Measurements from ENCODE around the gene MTPN. TPM values are rescaled to one million over a fixed set of nuclear protein-coding genes. Genes with fewer than 3 reads are reported as not detected.

MTPN gene
- total RNA-seq, 2 experiments from 2014 or later, result 138 to 142 TPM

DNA sequence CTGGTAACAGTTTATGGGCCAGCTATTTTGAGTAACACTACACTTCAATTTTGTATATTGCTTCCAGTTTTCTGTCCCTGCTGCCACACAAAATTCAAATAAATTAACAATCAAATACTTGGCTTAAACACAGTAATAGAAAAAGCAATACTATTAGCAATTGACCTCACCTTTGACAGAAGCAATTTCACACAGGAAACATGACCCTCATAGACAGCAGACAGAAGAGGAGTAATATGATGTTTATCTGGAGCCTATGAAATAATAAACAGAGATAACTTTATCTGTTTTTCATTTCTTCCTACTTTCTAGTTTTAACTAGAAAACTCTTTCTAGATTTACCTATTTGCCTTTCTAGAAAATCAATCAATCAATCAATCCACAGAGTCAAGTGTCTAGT, 26.7 kb downstream of the MTPN start:
- no peaks in the 10 kb centered on the region for H3K9me3 Mint-ChIP-seq (ENCODE audit: insufficient read depth)
- DNase-seq (no peak), ATAC-seq (no peak)
- no peaks in the 10 kb centered on the region for H3K27me3 Mint-ChIP-seq (ENCODE audit: low read depth)
- no peak overlapping the region for H3K4me3 Mint-ChIP-seq
- peaks cover 8% of the 10 kb centered on the region for H3K4me1 Mint-ChIP-seq (ENCODE audit: low read depth)
- H3K27ac Mint-ChIP-seq, result no peak overlapping the region
- POLR2A ChIA-PET, result interaction anchor here (0.6 kb wide), 1 partner anchor 1167 kb away, joined by 3 read pairs; no protein-coding TSS in a partner anchor
- peaks cover 42% of the 10 kb centered on the region for H3K36me3 Mint-ChIP-seq (ENCODE audit: low read depth)
- CTCF ChIA-PET, result interaction anchor here (1.0 to 1.1 kb wide), 3 partner anchors 9 to 60 kb away, joined by 3 read pairs; no protein-coding TSS in a partner anchor

DNA sequence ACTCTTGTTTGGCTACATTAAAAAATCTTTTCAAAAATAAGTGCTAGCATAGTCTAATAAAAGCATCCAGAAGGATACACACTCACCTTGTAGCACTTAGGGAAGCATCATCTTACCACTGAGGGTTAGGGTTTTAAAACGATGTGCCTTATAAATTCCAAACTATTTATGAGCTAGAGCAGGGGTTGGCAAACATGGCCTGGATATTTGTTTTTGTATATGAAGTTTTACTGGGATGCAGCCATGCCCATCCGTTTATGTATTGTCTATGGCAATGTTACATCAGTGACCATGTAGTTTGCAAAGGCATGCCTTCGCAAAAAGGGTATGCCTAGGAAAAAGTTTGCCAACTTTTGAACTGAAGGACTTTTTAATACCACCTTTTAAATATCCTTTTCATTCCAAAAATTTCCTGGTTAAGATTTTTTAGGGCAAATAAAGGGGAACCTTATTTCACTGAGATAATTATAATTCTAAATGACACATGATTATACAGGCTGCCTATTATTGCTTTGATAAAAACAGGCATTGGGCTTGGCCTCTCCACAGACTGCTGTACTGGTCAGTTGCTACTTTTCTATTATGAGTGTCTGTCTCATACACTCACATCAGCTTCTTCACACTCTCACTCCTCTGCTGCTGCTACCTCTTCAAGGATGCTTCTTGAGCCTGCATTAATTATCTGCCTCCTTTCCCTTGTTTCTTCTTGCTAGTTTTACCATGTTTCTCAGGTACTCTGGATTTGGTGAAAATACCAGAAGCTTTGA, 30.7 kb downstream of the MTPN start:
- ATAC-seq, result no peak
- Mint-ChIP-seq H3K4me3 (no peak overlapping the region), H3K4me1 (ENCODE audit: low read depth) (peaks cover 6% of the 10 kb centered on the region), H3K27ac (no peak overlapping the region), H3K27me3 (ENCODE audit: low read depth) (no peaks in the 10 kb centered on the region), H3K36me3 (ENCODE audit: low read depth) (peaks cover 36% of the 10 kb centered on the region), H3K9me3 (ENCODE audit: insufficient read depth) (no peaks in the 10 kb centered on the region)
- ChIA-PET POLR2A (interaction anchor here (0.6 kb wide), 1 partner anchor 776 kb away, joined by 3 read pairs; the partner anchor contains the start of gene CYREN), CTCF (no interaction called here)
- no peak for DNase-seq

DNA sequence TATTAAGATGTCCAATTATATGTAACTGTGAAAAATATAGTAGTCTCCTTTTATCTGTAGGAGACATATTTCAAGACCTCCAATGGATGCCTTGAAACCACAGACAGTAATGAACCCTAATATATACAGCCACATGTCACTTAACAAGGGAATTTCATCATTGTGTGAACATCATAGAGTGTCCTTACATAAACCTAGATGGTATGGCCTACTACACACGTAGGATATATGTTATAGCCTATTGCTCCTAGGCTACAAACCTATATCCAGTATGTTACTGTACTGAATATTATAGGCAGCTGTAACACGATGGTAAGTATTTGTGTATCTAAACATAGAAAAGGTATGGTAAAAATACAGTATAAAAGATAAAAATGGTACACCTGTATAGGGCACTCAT, 32.4 kb downstream of the MTPN start:
- ChIA-PET POLR2A (no interaction called here), CTCF (no interaction called here)
- no peak for ATAC-seq

DNA sequence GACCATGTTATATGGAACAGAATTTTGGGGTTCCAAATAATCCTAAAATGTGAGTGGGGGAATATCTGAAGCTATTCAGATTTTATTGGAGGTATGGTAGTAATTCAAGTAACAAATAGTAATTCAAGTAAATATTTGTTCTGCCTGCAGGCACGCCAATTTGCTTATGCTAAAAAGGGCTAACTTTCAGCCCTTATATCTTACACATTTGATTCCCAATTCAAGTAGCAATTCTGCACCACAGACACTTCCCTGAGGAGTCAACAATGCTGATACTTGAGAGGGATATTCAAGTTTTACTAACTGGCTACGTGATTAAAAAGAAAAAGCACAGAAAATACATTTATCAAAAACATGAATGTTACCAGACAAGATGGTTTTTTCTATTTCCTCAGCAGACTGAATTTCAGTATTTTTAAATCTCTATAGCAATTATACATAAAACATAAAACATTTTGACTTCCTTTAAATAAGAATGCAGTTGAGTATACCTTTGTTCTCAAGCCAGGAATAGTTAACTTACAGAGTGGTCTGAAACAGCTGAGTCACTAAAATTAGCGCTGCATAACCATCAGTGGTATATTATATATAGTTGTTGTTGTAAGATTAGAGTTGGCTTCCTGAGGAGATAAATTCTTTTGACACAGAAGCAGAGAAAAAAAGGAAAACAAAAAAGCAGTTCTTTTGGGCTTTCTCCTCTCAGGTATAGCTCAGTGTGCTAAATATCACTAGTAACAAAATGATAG, 33.9 kb downstream of the MTPN start:
- no peak for ATAC-seq
- DNase-seq, result no peak
- Mint-ChIP-seq H3K4me3 (no peak overlapping the region), H3K27me3 (ENCODE audit: low read depth) (no peaks in the 10 kb centered on the region), H3K27ac (no peak overlapping the region), H3K36me3 (ENCODE audit: low read depth) (peaks cover 25% of the 10 kb centered on the region), H3K4me1 (ENCODE audit: low read depth) (peaks cover 8% of the 10 kb centered on the region), H3K9me3 (ENCODE audit: insufficient read depth) (no peaks in the 10 kb centered on the region)
- POLR2A ChIA-PET, result no interaction called here
- CTCF ChIA-PET, result no interaction called here

More for the DNA sequence above, 32.4 kb downstream of the MTPN start:
- Mint-ChIP-seq H3K27me3 (ENCODE audit: low read depth) (no peaks in the 10 kb centered on the region), H3K36me3 (ENCODE audit: low read depth) (peaks cover 35% of the 10 kb centered on the region), H3K27ac (no peak overlapping the region), H3K4me3 (no peak overlapping the region), H3K4me1 (ENCODE audit: low read depth) (peaks cover 6% of the 10 kb centered on the region), H3K9me3 (ENCODE audit: insufficient read depth) (no peaks in the 10 kb centered on the region)
- DNase-seq, result no peak

DNA sequence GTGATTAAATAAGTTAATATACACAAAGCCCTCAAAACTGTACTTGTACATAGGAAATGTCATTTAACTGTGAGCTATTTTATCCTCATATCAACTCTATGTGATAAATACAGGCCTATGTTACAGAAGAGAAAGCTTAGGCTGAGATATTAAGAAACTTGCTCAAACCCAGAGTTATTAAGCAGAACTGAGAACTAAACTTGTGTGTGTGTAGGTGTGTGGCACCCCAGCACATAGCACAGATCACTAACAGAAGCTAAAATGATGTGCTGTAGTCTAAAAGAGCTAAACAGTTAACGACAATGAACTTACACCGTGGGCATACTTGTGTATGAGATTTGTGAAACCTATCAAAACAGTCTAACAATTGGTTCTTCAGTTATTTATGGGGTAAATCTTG, 34.5 kb downstream of the MTPN start:
- CTCF ChIA-PET, result no interaction called here
- ATAC-seq, result no peak
- no peak overlapping the region for H3K27ac Mint-ChIP-seq

DNA sequence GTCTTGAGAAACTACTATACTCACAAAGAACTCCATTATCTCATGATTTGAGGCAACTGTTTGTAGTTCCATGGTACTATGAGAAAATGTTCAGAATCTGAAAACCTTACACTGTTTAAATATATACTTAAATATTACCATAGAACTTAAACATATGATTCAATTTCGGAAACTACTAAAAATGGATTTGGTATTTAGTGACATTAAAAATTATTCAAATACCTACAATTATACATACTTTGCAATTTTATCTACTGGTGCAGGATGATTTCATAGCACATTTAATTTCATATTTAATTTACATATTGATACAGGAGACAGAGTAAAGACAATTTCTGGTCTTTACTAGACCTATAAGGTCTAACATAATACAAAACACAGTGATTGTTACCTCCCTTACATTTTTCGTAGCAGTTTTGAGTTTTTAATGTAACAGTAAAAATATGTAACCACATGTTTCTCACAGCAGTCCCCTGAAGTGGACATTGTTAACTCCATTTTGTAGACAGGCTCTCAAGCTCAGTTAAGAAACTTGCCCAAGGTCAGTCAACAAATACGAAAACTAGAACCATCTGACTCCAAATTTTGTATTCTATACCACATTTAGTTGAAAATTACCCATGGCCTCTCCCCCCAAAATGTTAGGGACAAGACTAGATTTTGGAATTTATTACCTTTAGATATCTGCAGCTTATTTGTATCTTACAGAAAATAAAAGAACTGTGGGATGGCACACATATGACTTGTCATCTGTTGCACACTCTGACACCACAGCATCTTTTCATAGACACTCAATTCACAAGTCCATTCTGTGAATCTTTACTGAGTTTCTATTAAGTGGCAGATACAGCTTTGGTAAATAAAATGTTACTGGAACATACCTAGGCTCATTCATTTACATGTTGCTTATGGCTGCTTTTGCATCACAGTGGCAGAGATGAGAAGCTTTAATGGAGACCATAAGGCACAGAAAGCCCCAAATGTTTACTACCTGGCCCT, 36.8 kb downstream of the MTPN start:
- ChIA-PET POLR2A (no interaction called here), CTCF (interaction anchor here (0.8 to 1.2 kb wide), 3 partner anchors 9 to 16 kb away, joined by 3 to 5 read pairs (median 4); no protein-coding TSS in a partner anchor)
- peaks cover 9% of the 10 kb centered on the region for H3K4me1 Mint-ChIP-seq (ENCODE audit: low read depth)
- H3K9me3 Mint-ChIP-seq (ENCODE audit: insufficient read depth), result no peaks in the 10 kb centered on the region
- no peak for ATAC-seq
- H3K27me3 Mint-ChIP-seq (ENCODE audit: low read depth), result no peaks in the 10 kb centered on the region
- H3K27ac Mint-ChIP-seq, result no peak overlapping the region
- no peak for DNase-seq
- H3K36me3 Mint-ChIP-seq (ENCODE audit: low read depth), result peaks cover 16% of the 10 kb centered on the region
- H3K4me3 Mint-ChIP-seq, result no peak overlapping the region

More for the DNA sequence above, 34.5 kb downstream of the MTPN start:
- Mint-ChIP-seq H3K4me3 (no peak overlapping the region), H3K4me1 (ENCODE audit: low read depth) (peaks cover 9% of the 10 kb centered on the region), H3K9me3 (ENCODE audit: insufficient read depth) (no peaks in the 10 kb centered on the region), H3K36me3 (ENCODE audit: low read depth) (peaks cover 24% of the 10 kb centered on the region), H3K27me3 (ENCODE audit: low read depth) (no peaks in the 10 kb centered on the region)
- no peak for DNase-seq
- POLR2A ChIA-PET, result no interaction called here

DNA sequence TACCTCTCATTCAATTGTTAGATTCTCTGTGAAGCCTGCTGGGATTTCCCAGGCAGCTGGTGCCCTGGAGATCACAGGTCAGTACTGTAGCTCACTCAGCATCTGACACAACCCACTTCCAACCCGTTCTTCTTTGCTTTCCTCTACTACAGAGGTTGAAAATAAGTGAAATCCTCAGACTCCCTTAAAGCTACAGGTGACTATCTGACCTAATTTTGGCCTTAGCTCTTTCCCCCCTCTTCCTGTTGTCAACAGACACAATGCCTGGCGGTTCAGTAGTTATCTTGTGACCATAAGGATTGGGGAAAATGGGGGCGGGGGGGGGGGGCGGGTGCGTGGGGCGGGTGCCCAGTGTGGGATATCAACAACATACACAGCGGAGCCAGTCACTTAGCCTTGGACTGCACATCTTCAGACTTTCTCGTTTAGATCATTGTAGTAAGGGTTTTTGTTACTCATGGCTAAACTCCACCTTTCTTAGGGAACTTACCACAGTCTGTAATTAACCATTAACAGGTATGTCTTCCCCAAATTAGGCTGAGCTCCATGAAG, 37.8 kb downstream of the MTPN start:
- peaks cover 10% of the 10 kb centered on the region for H3K4me1 Mint-ChIP-seq (ENCODE audit: low read depth)
- peaks cover 16% of the 10 kb centered on the region for H3K36me3 Mint-ChIP-seq (ENCODE audit: low read depth)
- CTCF ChIA-PET, result interaction anchor here (1.4 kb wide), 1 partner anchor 12 kb away, joined by 3 read pairs; no protein-coding TSS in a partner anchor
- no peak for DNase-seq
- H3K9me3 Mint-ChIP-seq (ENCODE audit: insufficient read depth), result no peaks in the 10 kb centered on the region
- H3K27me3 Mint-ChIP-seq (ENCODE audit: low read depth), result no peaks in the 10 kb centered on the region
- ATAC-seq, result no peak
- no peak overlapping the region for H3K4me3 Mint-ChIP-seq
- POLR2A ChIA-PET, result no interaction called here
- no peak overlapping the region for H3K27ac Mint-ChIP-seq

DNA sequence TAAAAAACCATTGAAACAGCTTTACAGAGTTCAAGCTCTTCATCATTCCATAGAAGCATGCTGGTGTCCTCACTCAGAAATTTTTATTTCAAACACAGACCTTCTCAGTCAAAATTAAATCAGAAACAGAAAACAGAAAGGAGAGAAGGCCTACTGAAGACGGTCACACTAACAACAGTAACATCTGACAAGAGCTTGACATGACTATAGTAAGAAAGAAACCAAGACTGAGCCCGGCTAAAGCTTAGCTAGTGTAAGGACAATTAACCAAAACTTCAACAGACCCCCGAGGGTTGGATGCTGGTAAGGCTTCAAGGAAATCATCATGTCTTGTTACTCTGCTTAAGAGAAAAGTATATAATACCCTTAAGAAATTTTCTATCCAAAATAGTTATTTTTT, 38.6 kb downstream of the MTPN start:
- DNase-seq (no peak), ATAC-seq (no peak)
- Mint-ChIP-seq H3K4me1 (ENCODE audit: low read depth) (peaks cover 17% of the 10 kb centered on the region), H3K36me3 (ENCODE audit: low read depth) (peaks cover 16% of the 10 kb centered on the region), H3K4me3 (no peak overlapping the region), H3K27me3 (ENCODE audit: low read depth) (no peaks in the 10 kb centered on the region), H3K9me3 (ENCODE audit: insufficient read depth) (no peaks in the 10 kb centered on the region), H3K27ac (no peak overlapping the region)
- POLR2A ChIA-PET, result no interaction called here
- CTCF ChIA-PET, result interaction anchor here (1.4 kb wide), 1 partner anchor 13 kb away, joined by 3 read pairs; no protein-coding TSS in a partner anchor

DNA sequence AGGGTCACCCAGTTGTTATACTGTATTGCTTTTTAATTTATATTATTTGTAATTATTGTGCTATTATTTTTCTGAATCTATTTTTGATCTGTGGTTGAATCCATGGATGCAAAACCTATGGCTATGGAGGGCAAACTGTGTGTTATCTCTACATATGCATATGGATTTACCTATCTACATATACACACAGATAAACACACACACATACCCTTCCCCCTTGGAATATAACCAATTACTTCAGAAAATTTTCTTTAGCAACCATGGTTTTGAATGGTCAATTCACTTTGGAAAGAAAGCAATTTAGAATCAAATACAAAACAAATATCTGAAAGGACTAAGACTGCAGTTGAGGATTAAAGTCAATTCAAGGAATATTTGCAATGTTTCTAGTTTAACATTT, 39.1 kb downstream of the MTPN start:
- no peak overlapping the region for H3K27ac Mint-ChIP-seq
- ChIA-PET CTCF (interaction anchor here (1.4 kb wide), 1 partner anchor 13 kb away, joined by 3 read pairs; no protein-coding TSS in a partner anchor), POLR2A (no interaction called here)
- H3K9me3 Mint-ChIP-seq (ENCODE audit: insufficient read depth), result no peaks in the 10 kb centered on the region
- ATAC-seq (no peak), DNase-seq (no peak)
- peaks cover 14% of the 10 kb centered on the region for H3K36me3 Mint-ChIP-seq (ENCODE audit: low read depth)
- peaks cover 22% of the 10 kb centered on the region for H3K4me1 Mint-ChIP-seq (ENCODE audit: low read depth)
- no peak overlapping the region for H3K4me3 Mint-ChIP-seq
- H3K27me3 Mint-ChIP-seq (ENCODE audit: low read depth), result no peaks in the 10 kb centered on the region

DNA sequence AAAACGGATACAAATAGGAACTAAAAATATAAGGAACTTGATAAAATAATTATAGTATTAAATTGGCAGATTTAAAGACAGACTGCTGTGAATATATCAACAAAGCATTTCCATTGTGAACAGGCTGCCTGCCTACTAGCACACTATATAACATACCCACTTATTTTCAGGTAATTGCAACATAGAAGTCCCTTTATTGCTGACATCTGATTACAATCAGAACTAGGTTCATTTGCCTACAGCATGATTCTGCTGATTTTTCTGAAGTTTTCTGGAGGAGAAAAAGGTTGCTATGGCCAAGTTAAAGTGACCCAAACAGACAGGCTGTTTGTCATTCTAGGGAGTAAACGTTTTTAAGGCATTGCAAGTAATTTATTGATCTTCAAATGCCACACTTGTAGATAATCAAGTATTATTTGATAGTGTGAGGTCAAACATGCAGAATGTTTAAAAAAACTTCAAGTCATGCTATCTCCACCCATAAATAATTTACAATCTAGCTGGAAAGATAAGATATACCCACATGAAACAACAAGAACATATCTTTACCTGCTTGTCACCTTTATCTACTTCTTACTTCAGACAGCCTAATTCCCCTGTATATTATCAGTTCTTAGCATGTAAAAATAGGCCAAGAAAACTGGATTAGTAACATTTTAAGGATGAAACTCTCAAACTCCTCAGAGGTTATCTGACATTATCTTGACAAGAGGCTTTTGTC, 40.5 kb downstream of the MTPN start:
- Mint-ChIP-seq H3K4me3 (no peak overlapping the region), H3K4me1 (ENCODE audit: low read depth) (peaks cover 23% of the 10 kb centered on the region)
- CTCF ChIA-PET, result no interaction called here

DNA sequence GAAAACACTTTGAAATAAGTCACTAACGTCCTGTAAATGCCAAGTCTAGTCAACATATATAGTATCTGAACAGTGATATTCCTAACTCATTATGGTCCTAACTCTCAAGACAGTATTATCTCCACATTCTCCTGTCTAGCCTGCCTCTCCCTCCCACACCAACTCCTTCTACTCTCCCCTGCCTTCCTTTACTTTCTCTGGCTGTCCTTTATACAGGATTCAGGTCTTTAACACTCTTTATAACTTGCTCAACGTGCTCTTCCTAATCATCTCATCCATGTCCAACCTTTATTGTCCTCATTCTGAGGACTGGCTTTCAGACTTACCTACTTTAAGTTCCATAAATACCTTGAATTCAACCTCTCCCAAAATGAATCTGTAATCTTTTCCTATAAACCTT, 42.5 kb downstream of the MTPN start:
- DNase-seq (no peak), ATAC-seq (no peak)
- no peak overlapping the region for H3K4me3 Mint-ChIP-seq
- ChIA-PET POLR2A (no interaction called here), CTCF (no interaction called here)
- H3K4me1 Mint-ChIP-seq (ENCODE audit: low read depth), result peaks cover 23% of the 10 kb centered on the region
- no peaks in the 10 kb centered on the region for H3K27me3 Mint-ChIP-seq (ENCODE audit: low read depth)
- H3K36me3 Mint-ChIP-seq (ENCODE audit: low read depth), result peaks cover 12% of the 10 kb centered on the region
- H3K27ac Mint-ChIP-seq, result no peak overlapping the region
- no peaks in the 10 kb centered on the region for H3K9me3 Mint-ChIP-seq (ENCODE audit: insufficient read depth)

More for the DNA sequence above, 40.5 kb downstream of the MTPN start:
- ATAC-seq, result no peak
- no peak for DNase-seq
- Mint-ChIP-seq H3K27ac (no peak overlapping the region), H3K9me3 (ENCODE audit: insufficient read depth) (no peaks in the 10 kb centered on the region), H3K27me3 (ENCODE audit: low read depth) (no peaks in the 10 kb centered on the region), H3K36me3 (ENCODE audit: low read depth) (peaks cover 12% of the 10 kb centered on the region)
- POLR2A ChIA-PET, result no interaction called here

All from activated CD8-positive, alpha-beta T cell treated with anti-CD3 and anti-CD28 coated beads, Interleukin-2, amount 10 ng/mL, durations not matched to agents 7 days and 5 days (primary cell).